ENCODE measurements around the gene COPS8.

DNA sequence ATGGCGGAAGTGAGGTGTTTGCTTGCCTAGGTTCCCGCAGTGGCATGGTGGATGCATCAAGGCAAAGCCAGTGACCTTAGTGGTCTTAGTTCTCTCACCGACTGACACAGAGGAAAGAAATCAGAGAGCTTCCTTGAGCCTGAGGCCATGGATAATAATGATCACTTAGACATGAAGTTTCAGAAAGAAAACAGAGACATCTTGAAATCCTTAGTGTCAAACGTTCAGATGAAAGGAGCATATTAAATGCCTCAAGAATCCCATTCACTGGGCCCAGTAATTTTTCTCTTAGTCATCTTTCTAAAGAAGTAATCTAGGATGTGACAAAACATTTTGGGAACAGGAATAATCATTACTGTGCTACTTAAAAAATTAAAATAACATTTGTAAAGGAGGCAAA is 35.2 kb downstream of the COPS8 start:
- TF ChIP-seq CTCF (IDR thresholded peaks at IDR 0.05) (no peak), POLR2A (IDR thresholded peaks at IDR 0.05) (no peak), POLR2AphosphoS5 (IDR thresholded peaks at IDR 0.05) (no peak), EP300 (IDR thresholded peaks at IDR 0.05) (no peak)

Data from upper lobe of left lung (tissue), 4 donors.